Bronchial epithelial cell (primary cell): ENCODE results near the gene TCERG1L. TPM values are rescaled to one million over a fixed set of nuclear protein-coding genes. Genes with fewer than 3 reads are reported as not detected.

Source experiments
- DNase-seq: peaks from one replicate; pipeline ENCODE4 v3.0.0-alpha.2; 2010; ENCODE audit warnings: low read depth
- FAIRE-seq: peaks from 2 replicates; lab custom pipeline; 2011; peaks lifted over from hg19 to GRCh38; lab: Jason Lieb, UNC
- H3K27me3 ChIP-seq: 2 replicates; pipeline ENCODE4 v1.5.1; 2011; ENCODE audit warnings: low read length; ENCODE audit not compliant: control insufficient read depth, insufficient read depth
- H3K36me3 ChIP-seq: 2 replicates; pipeline ENCODE4 v1.5.1; 2011; ENCODE audit warnings: low read length; ENCODE audit not compliant: control insufficient read depth, insufficient read depth
- H3K4me3 ChIP-seq: 2 replicates; pipeline ENCODE4 v1.5.1; 2011; ENCODE audit warnings: mild to moderate bottlenecking, low read depth, low read length, control low read depth
- CTCF ChIP-seq: IDR thresholded peaks from 2 replicates; pipeline ENCODE4 v1.5.1; 2011; ENCODE audit warnings: mild to moderate bottlenecking, moderate library complexity, low read length, control low read depth, inconsistent platforms; ENCODE audit not compliant: insufficient read depth, severe bottlenecking
- total RNA-seq: library from RNA; depleted of rRNA; stranded (reverse); fragments of >200 nt; gene quantifications from 2 replicates; pipeline ENCODE4 v1.2.1, GENCODE V29; 2014

Gene TCERG1L
- total RNA-seq, 1 donor from 2014 or later: not detected

GRCh38 chr10:131187926-131188325 lies 123.6 kb downstream of the TCERG1L start:
- Histone ChIP-seq H3K36me3 (no peaks in the 10 kb centered on the region), H3K4me3 (no peak overlapping the region), H3K27me3 (no peaks in the 10 kb centered on the region)
- DNase-seq (no peak), FAIRE-seq (no peak)
- no peak for TF ChIP-seq CTCF

- Histone ChIP-seq H3K4me3 (no peak overlapping the region), H3K27me3 (no peaks in the 10 kb centered on the region), H3K36me3 (no peaks in the 10 kb centered on the region)
- DNase-seq (no peak), FAIRE-seq (no peak)
- no peak for TF ChIP-seq CTCF
Observed at GRCh38 chr10:131187274-131187673, 124.2 kb downstream of the TCERG1L start.

GRCh38 chr10:131186547-131187253 lies 124.8 kb downstream of the TCERG1L start:
- Histone ChIP-seq H3K27me3 (no peaks in the 10 kb centered on the region), H3K36me3 (no peaks in the 10 kb centered on the region), H3K4me3 (no peak overlapping the region)
- no peak for TF ChIP-seq CTCF
- no peak for DNase-seq
- FAIRE-seq: no peak

GRCh38 chr10:131184503-131184902 lies 127.0 kb downstream of the TCERG1L start:
- TF ChIP-seq CTCF: no peak
- no peak for FAIRE-seq

GRCh38 chr10:131183546-131184045 lies 127.9 kb downstream of the TCERG1L start:
- no peak for DNase-seq
- TF ChIP-seq CTCF: no peak
- FAIRE-seq: no peak
- no peak overlapping the region for H3K4me3 ChIP-seq
- no peaks in the 10 kb centered on the region for H3K36me3 ChIP-seq
- H3K27me3 ChIP-seq: no peaks in the 10 kb centered on the region

More at GRCh38 chr10:131184503-131184902, 127.0 kb downstream of the TCERG1L start:
- no peak for DNase-seq
- Histone ChIP-seq H3K4me3 (no peak overlapping the region), H3K27me3 (no peaks in the 10 kb centered on the region), H3K36me3 (no peaks in the 10 kb centered on the region)
